22Rv1 (cell line): ENCODE measurements around the gene ECE1.

Experiments used
- H3K27ac ChIP-seq: fragments of 450-650 bp; 2 replicates; pipeline ENCODE4 v1.5.1; 2017
- CTCF ChIP-seq: fragments of 450-650 bp; IDR thresholded peaks from 2 replicates; pipeline ENCODE4 v1.5.1; 2017; ENCODE audit warnings: mild to moderate bottlenecking
- ZFX ChIP-seq: fragments of 450-650 bp; IDR thresholded peaks from 2 replicates; pipeline ENCODE4 v1.6.1; 2017; ENCODE audit warnings: antibody characterized with exemption, borderline replicate concordance

Gene ECE1

GRCh38 chr1:21244986-21245687, 45.1 kb downstream of the ECE1 start:
- TF ChIP-seq ZFX, result no peak
- peak; percentile 66 for TF ChIP-seq CTCF
- H3K27ac ChIP-seq, result no peak overlapping the region

- TF ChIP-seq ZFX (no peak), CTCF (no peak)
- no peak overlapping the region for H3K27ac ChIP-seq
These were observed 46.1 kb downstream of the ECE1 start for GRCh38 chr1:21244154-21244553.

- TF ChIP-seq ZFX (no peak), CTCF (no peak)
- H3K27ac ChIP-seq, result no peak overlapping the region
These were observed 47.4 kb downstream of the ECE1 start for GRCh38 chr1:21242846-21243245.

- TF ChIP-seq CTCF (no peak), ZFX (no peak)
- H3K27ac ChIP-seq, result no peak overlapping the region
These were observed 48.3 kb downstream of the ECE1 start for GRCh38 chr1:21241771-21242581.

- TF ChIP-seq CTCF (no peak), ZFX (no peak)
- no peak overlapping the region for H3K27ac ChIP-seq
These were observed 49.6 kb downstream of the ECE1 start for GRCh38 chr1:21240706-21241105.

- TF ChIP-seq ZFX, result no peak
- no peak for TF ChIP-seq CTCF
- H3K27ac ChIP-seq, result no peak overlapping the region
These were observed 51.0 kb downstream of the ECE1 start for GRCh38 chr1:21239221-21239620.
